Endothelial cell of umbilical vein (primary cell): ENCODE data around the gene FAM83D. TPM values are rescaled to one million over a fixed set of nuclear protein-coding genes. Genes with fewer than 3 reads are reported as not detected.

Experiments used
- BruUV-seq: library from RNA; stranded (reverse); fragments of 400-500 nt; replicated peaks from 2 replicates; lab custom pipeline; 2021; lab: Mats Ljungman, UMichigan
- CTCF ChIA-PET: fragments of 300-600, 350-600 bp; sonication (Branson Sonifier 250); formaldehyde crosslinking; loops from one replicate; lab custom pipeline; 2021; ENCODE audit warnings: antibody characterized with exemption, inconsistent platforms; lab: Charles Lee
- POLR2A ChIA-PET: fragments of 300-600, 350-600 bp; sonication (Branson Sonifier 250); formaldehyde crosslinking; loops from one replicate; lab custom pipeline; 2021; ENCODE audit warnings: antibody characterized with exemption, inconsistent platforms; lab: Charles Lee
- DNase-seq: peaks from one replicate; pipeline ENCODE4 v3.0.0-alpha.2; 2011; ENCODE audit warnings: low read depth, low spot score
- FAIRE-seq: peaks from 2 replicates; lab custom pipeline; 2011; peaks lifted over from hg19 to GRCh38; lab: Jason Lieb, UNC
- H2AFZ ChIP-seq: 2 replicates; pipeline ENCODE4 v1.6.0; 2012; ENCODE audit warnings: low read depth, low read length, control low read depth, inconsistent platforms
- H3K27ac ChIP-seq: 2 replicates; pipeline ENCODE4 v1.5.1; 2011; ENCODE audit warnings: low read depth, mild to moderate bottlenecking, control low read depth, low read length, moderate library complexity; ENCODE audit not compliant: insufficient read depth
- H3K27me3 ChIP-seq, 2 experiments: 2 replicates each; pipeline versions ENCODE4 v1.6.0 to v1.6.1; 2011; ENCODE audit warnings: low read length in 2 of 2, mixed read lengths in 1 of 2; ENCODE audit not compliant: control insufficient read depth in 2 of 2, insufficient read depth in 2 of 2
- H3K36me3 ChIP-seq, 2 experiments: 2 replicates in 1 of 2; 3 replicates in 1 of 2; pipeline ENCODE4 v1.5.1; 2011; ENCODE audit warnings: low read length in 2 of 2, mild to moderate bottlenecking in 1 of 2, moderate library complexity in 1 of 2; ENCODE audit not compliant: control insufficient read depth in 2 of 2, insufficient read depth in 2 of 2; ENCODE audit errors: extremely low read depth in 1 of 2
- H3K4me1 ChIP-seq: 3 replicates; pipeline ENCODE4 v1.5.1; 2011; ENCODE audit warnings: mild to moderate bottlenecking, low read length; ENCODE audit not compliant: control insufficient read depth, insufficient read depth; ENCODE audit errors: extremely low read depth
- H3K4me2 ChIP-seq: 2 replicates; pipeline ENCODE4 v1.6.1; 2011; ENCODE audit warnings: low read length, control low read depth, mixed read lengths; ENCODE audit not compliant: insufficient read depth
- H3K4me3 ChIP-seq, 3 experiments: fragments of 200-600 bp in 1 of 3; sonication (generic), shearing (Covaris generic) in 1 of 3; replicated peaks in 1 of 3; 2 replicates each; pipeline ENCODE4 v1.5.1; 2011 to 2016; ENCODE audit warnings: control low read depth in 3 of 3, low read length in 3 of 3, mild to moderate bottlenecking in 2 of 3, inconsistent platforms in 1 of 3, low read depth in 1 of 3, moderate library complexity in 1 of 3; ENCODE audit not compliant: insufficient read depth in 1 of 3
- H3K79me2 ChIP-seq: 2 replicates; pipeline ENCODE4 v1.6.0; 2012; ENCODE audit warnings: low read length, inconsistent platforms; ENCODE audit not compliant: control insufficient read depth, insufficient read depth
- H3K9ac ChIP-seq: replicated peaks from 2 replicates; pipeline ENCODE3; 2011; ENCODE audit warnings: low read length, control low read depth; ENCODE audit not compliant: insufficient read depth; ENCODE audit errors: extremely low read depth
- H3K9me1 ChIP-seq: replicated peaks from 3 replicates; pipeline ENCODE4 v1.6.0; 2011; ENCODE audit warnings: mild to moderate bottlenecking, low read length; ENCODE audit not compliant: control insufficient read depth, insufficient read depth; ENCODE audit errors: extremely low read depth
- H3K9me3 ChIP-seq: replicated peaks from 2 replicates; pipeline ENCODE4 v1.5.1; 2012; ENCODE audit warnings: low read length, inconsistent platforms; ENCODE audit not compliant: control insufficient read depth, insufficient read depth
- H4K20me1 ChIP-seq: replicated peaks from 2 replicates; pipeline ENCODE3; 2011; ENCODE audit warnings: mild to moderate bottlenecking, low read length; ENCODE audit not compliant: control insufficient read depth, insufficient read depth; ENCODE audit errors: extremely low read depth
- EZH2 ChIP-seq: IDR thresholded peaks from 2 replicates; pipeline ENCODE4 v1.6.1; 2012; ENCODE audit warnings: borderline replicate concordance, low read depth, mild to moderate bottlenecking, moderate library complexity, low read length, inconsistent platforms; ENCODE audit not compliant: severe bottlenecking
- FOS ChIP-seq: IDR thresholded peaks from 2 replicates; pipeline ENCODE4 v1.6.1; 2011; ENCODE audit warnings: mild to moderate bottlenecking, low read length, moderate library complexity, borderline replicate concordance; ENCODE audit not compliant: insufficient read depth
- GATA2 ChIP-seq: IDR thresholded peaks from 2 replicates; pipeline ENCODE4 v1.7.0; 2011; ENCODE audit warnings: low read depth, mild to moderate bottlenecking, moderate library complexity, mixed read lengths, low read length; ENCODE audit not compliant: insufficient read length, insufficient read depth
- JUN ChIP-seq: IDR thresholded peaks from 2 replicates; pipeline ENCODE4 v1.6.1; 2011; ENCODE audit warnings: borderline replicate concordance, low read depth; ENCODE audit not compliant: insufficient read length, insufficient read depth
- MYC ChIP-seq: IDR thresholded peaks from one replicate; pipeline ENCODE4 v1.6.1; 2011; ENCODE audit warnings: mild to moderate bottlenecking, low read depth, low read length
- POLR2A ChIP-seq: IDR thresholded peaks from 2 replicates; pipeline ENCODE4 v1.6.1; 2012; ENCODE audit warnings: low read depth, mild to moderate bottlenecking, control low read depth, low read length
- POLR2AphosphoS5 ChIP-seq: IDR thresholded peaks from 2 replicates; pipeline ENCODE4 v1.6.1; 2012; ENCODE audit warnings: low read depth, mild to moderate bottlenecking, control low read depth, low read length, moderate library complexity; ENCODE audit not compliant: insufficient read depth
- dilution Hi-C: fragments of 300-500 bp; cut with MboI; formaldehyde crosslinking; loops from one replicate; pipeline ENCODE4 v1.15.0; 2019; ENCODE audit warnings: low sequenced_read_pairs; ENCODE audit not compliant: extremely low pct_ligation_motif_present
- intact Hi-C: fragments of 100-400 bp; cut with micrococcal nuclease; formaldehyde crosslinking; loops from one replicate; pipeline ENCODE4 v1.10.0; 2022
- polyA plus RNA-seq, 4 experiments: library from polyadenylated mRNA; depleted of rRNA in 3 of 4; stranded (reverse) in 3 of 4; unstranded in 1 of 4; fragments of >200 nt; gene quantifications; 2 replicates each; pipeline versions ENCODE4 v1.2.1 to v1.2.3, GENCODE V29; 2011 to 2012; ENCODE audit warnings: missing spikeins in 1 of 4
- total RNA-seq: library from RNA; stranded (reverse); gene quantifications from 2 replicates; pipeline ENCODE4 v1.2.3, GENCODE V29; 2021
- TF ChIP-seq, protein P1 (sequence below): IDR thresholded peaks from 2 replicates; pipeline ENCODE4 v1.6.1; 2011; ENCODE audit not compliant: insufficient read depth, insufficient read length
- TF ChIP-seq, protein P2 (sequence below), 2 donors: IDR thresholded peaks; 1 replicate in 1 of 2; 2 replicates in 1 of 2; pipeline ENCODE4 v1.5.1; 2011; ENCODE audit warnings: low read length in 2 of 2, mild to moderate bottlenecking in 2 of 2, moderate library complexity in 2 of 2, control low read depth in 1 of 2, inconsistent platforms in 1 of 2, low read depth in 1 of 2; ENCODE audit not compliant: insufficient read depth in 1 of 2; ENCODE audit errors: extremely low read depth in 1 of 2

The FAM83D gene
- total and polyA plus RNA-seq, 2 donors (not counting 3 experiments of a cell fraction or from before 2014, with no cell fraction given) = 41.0 to 46.0 TPM

DNA sequence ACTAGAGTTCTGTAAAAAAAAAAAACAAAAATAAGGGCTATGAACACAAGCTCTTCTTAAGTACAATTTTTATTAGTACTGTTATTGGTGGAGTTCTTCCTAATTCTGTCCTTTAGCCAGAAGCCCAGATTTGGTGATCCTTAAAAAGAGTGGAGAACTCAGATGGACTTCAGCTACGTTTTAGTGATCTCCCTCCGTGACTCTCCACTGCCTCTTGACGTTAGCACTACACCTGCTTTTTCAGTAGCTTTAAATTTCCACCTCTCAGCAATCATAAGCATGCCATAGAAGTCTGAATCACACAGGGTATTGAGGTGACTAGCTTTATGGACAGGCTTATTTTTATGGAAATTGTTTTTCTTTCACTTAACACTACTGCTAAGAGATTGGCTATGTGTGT is 53.6 kb downstream of the FAM83D start:
- CTCF ChIA-PET = interaction anchor here (1.0 to 1.6 kb wide), 5 partner anchors 15 to 70 kb away, joined by 3 to 7 read pairs (median 4); partner anchors contain the start of genes DHX35 and FAM83D
- H3K4me3 ChIP-seq = no peak overlapping the region
- H2AFZ ChIP-seq = no peak overlapping the region
- dilution Hi-C loops = no loop called here
- POLR2A ChIA-PET = no interaction called here
- H3K79me2 ChIP-seq = peaks cover 11% of the 10 kb centered on the region
- no peak overlapping the region for H3K9ac ChIP-seq
- BruUV-seq = no TSS peak
- H3K27me3 ChIP-seq = no peaks in the 10 kb centered on the region
- peaks cover 4% of the 10 kb centered on the region for H3K4me1 ChIP-seq
- H3K27ac ChIP-seq = no peak overlapping the region
- no peaks in the 10 kb centered on the region for H3K36me3 ChIP-seq
- H4K20me1 ChIP-seq = no peaks in the 10 kb centered on the region
- FAIRE-seq (no peak), DNase-seq (no peak)
- H3K4me2 ChIP-seq = no peak overlapping the region
- TF ChIP-seq EZH2 (no peak), POLR2A (no peak), POLR2AphosphoS5 (no peak), MYC (no peak), JUN (no peak), GATA2 (no peak), FOS (no peak)
- TF ChIP-seq, protein P1, sequence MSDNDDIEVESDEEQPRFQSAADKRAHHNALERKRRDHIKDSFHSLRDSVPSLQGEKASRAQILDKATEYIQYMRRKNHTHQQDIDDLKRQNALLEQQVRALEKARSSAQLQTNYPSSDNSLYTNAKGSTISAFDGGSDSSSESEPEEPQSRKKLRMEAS = no peak
- TF ChIP-seq, protein P2, sequence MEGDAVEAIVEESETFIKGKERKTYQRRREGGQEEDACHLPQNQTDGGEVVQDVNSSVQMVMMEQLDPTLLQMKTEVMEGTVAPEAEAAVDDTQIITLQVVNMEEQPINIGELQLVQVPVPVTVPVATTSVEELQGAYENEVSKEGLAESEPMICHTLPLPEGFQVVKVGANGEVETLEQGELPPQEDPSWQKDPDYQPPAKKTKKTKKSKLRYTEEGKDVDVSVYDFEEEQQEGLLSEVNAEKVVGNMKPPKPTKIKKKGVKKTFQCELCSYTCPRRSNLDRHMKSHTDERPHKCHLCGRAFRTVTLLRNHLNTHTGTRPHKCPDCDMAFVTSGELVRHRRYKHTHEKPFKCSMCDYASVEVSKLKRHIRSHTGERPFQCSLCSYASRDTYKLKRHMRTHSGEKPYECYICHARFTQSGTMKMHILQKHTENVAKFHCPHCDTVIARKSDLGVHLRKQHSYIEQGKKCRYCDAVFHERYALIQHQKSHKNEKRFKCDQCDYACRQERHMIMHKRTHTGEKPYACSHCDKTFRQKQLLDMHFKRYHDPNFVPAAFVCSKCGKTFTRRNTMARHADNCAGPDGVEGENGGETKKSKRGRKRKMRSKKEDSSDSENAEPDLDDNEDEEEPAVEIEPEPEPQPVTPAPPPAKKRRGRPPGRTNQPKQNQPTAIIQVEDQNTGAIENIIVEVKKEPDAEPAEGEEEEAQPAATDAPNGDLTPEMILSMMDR (IDR thresholded peaks at IDR 0.05; ENCODE audit: extremely low read depth in 1 of 2, insufficient read depth in 1 of 2, low read depth in 1 of 2, low read length in 2 of 2) = no peak
- intact Hi-C loops = no loop called here
- no peaks in the 10 kb centered on the region for H3K9me1 ChIP-seq
- no peaks in the 10 kb centered on the region for H3K9me3 ChIP-seq
